Neutrophil (primary cell): ENCODE data around the gene ARHGEF11.

ENCODE experiments used
- H3K27ac ChIP-seq: fragments of 200-600 bp; sonication (generic); 2 replicates; pipeline ENCODE4 v1.5.1; 2016; ENCODE audit warnings: mild to moderate bottlenecking, moderate library complexity
- H3K27me3 ChIP-seq: fragments of 200-600 bp; sonication (generic); 2 replicates; pipeline ENCODE4 v1.6.0; 2016; ENCODE audit warnings: mild to moderate bottlenecking
- H3K36me3 ChIP-seq: fragments of 200-600 bp; sonication (generic); 2 replicates; pipeline ENCODE4 v1.5.1; 2017
- H3K4me1 ChIP-seq, 2 experiments: fragments of 200-600 bp in 1 of 2; sonication (generic) in 1 of 2; 1 replicate in 1 of 2; 2 replicates in 1 of 2; pipeline versions ENCODE4 v1.5.1 to v1.6.1; 2013 to 2016; ENCODE audit warnings: low read depth in 1 of 2, low read length in 1 of 2, mild to moderate bottlenecking in 1 of 2, moderate library complexity in 1 of 2; ENCODE audit not compliant: control insufficient read depth in 1 of 2, insufficient read depth in 1 of 2
- H3K4me3 ChIP-seq, 2 experiments: fragments of 200-600 bp in 1 of 2; sonication (generic) in 1 of 2; 1 replicate in 1 of 2; 2 replicates in 1 of 2; pipeline ENCODE4 v1.5.1; 2013 to 2016; ENCODE audit warnings: low read depth in 1 of 2, low read length in 1 of 2, mild to moderate bottlenecking in 1 of 2, moderate library complexity in 1 of 2
- H3K9me3 ChIP-seq: fragments of 200-600 bp; sonication (generic); 2 replicates; pipeline ENCODE4 v1.5.1; 2016
- CTCF ChIP-seq: fragments of 200-600 bp; sonication (generic); IDR thresholded peaks from 2 replicates; pipeline ENCODE4 v1.5.1; 2016; ENCODE audit warnings: antibody characterized with exemption

ARHGEF11 gene

GRCh38 chr1:156961709-156962108, 83.8 kb downstream of the ARHGEF11 start:
- no peak for TF ChIP-seq CTCF
- no peaks in the 10 kb centered on the region for H3K9me3 ChIP-seq
- H3K4me3 ChIP-seq, result peak overlapping the region; percentile 72 to 75
- H3K36me3 ChIP-seq, result peaks cover 52% of the 10 kb centered on the region
- no peaks in the 10 kb centered on the region for H3K27me3 ChIP-seq
- peak overlapping the region; percentile 52 for H3K27ac ChIP-seq
- H3K4me1 ChIP-seq, result peaks cover 36% of the 10 kb centered on the region in 2 experiments

- H3K9me3 ChIP-seq, result no peaks in the 10 kb centered on the region
- H3K4me3 ChIP-seq, result no peak overlapping the region
- TF ChIP-seq CTCF, result no peak
- H3K4me1 ChIP-seq, result peaks cover 36% of the 10 kb centered on the region in 2 experiments
- H3K36me3 ChIP-seq, result peaks cover 69% of the 10 kb centered on the region
- peak overlapping the region; percentile 20 for H3K27ac ChIP-seq
- H3K27me3 ChIP-seq, result no peaks in the 10 kb centered on the region
Observed at GRCh38 chr1:156959925-156960324, 85.6 kb downstream of the ARHGEF11 start.

- no peak overlapping the region for H3K4me3 ChIP-seq
- TF ChIP-seq CTCF, result no peak
- peaks cover 74% of the 10 kb centered on the region for H3K36me3 ChIP-seq
- no peak overlapping the region for H3K27ac ChIP-seq
- H3K4me1 ChIP-seq, result peaks cover 32 to 34% of the 10 kb centered on the region in 2 experiments
- no peaks in the 10 kb centered on the region for H3K27me3 ChIP-seq
- H3K9me3 ChIP-seq, result no peaks in the 10 kb centered on the region
Observed at GRCh38 chr1:156959414-156959813, 86.1 kb downstream of the ARHGEF11 start.

- Histone ChIP-seq H3K4me3 (no peak overlapping the region), H3K9me3 (no peaks in the 10 kb centered on the region), H3K27ac (no peak overlapping the region), H3K27me3 (no peaks in the 10 kb centered on the region), H3K4me1 (peaks cover 22 to 24% of the 10 kb centered on the region in 2 experiments), H3K36me3 (peaks cover 85% of the 10 kb centered on the region)
- no peak for TF ChIP-seq CTCF
Observed at GRCh38 chr1:156958247-156958714, 87.3 kb downstream of the ARHGEF11 start.

- Histone ChIP-seq H3K36me3 (peaks cover 91% of the 10 kb centered on the region), H3K9me3 (no peaks in the 10 kb centered on the region), H3K4me1 (peaks cover 16 to 17% of the 10 kb centered on the region in 2 experiments), H3K4me3 (no peak overlapping the region), H3K27ac (no peak overlapping the region), H3K27me3 (no peaks in the 10 kb centered on the region)
- TF ChIP-seq CTCF, result no peak
Observed at GRCh38 chr1:156957634-156958033, 87.9 kb downstream of the ARHGEF11 start.

- H3K4me3 ChIP-seq, result no peak overlapping the region
- TF ChIP-seq CTCF, result no peak
- peaks cover 3 to 4% of the 10 kb centered on the region in 2 experiments for H3K4me1 ChIP-seq
- H3K27ac ChIP-seq, result no peak overlapping the region
- peaks cover 97% of the 10 kb centered on the region for H3K36me3 ChIP-seq
- H3K9me3 ChIP-seq, result no peaks in the 10 kb centered on the region
- no peaks in the 10 kb centered on the region for H3K27me3 ChIP-seq
Observed at GRCh38 chr1:156956333-156956732, 89.2 kb downstream of the ARHGEF11 start.
